BE2C (cell line): ENCODE measurements around the gene MAGEB4.

Experiments used
- DNase-seq: peaks from one replicate; pipeline ENCODE4 v3.0.0-alpha.2; 2020
- H3K27me3 ChIP-seq: fragments of 250-450 bp; sonication (Bioruptor Pico); 2 replicates; pipeline ENCODE4 v1.5.1; 2020; ENCODE audit warnings: mild to moderate bottlenecking
- H3K36me3 ChIP-seq: fragments of 250-450 bp; sonication (Bioruptor Pico); 2 replicates; pipeline ENCODE4 v1.5.1; 2020; ENCODE audit warnings: mild to moderate bottlenecking
- H3K4me1 ChIP-seq: fragments of 250-450 bp; sonication (Bioruptor Pico); 2 replicates; pipeline ENCODE4 v1.5.1; 2020
- H3K4me3 ChIP-seq: 2 replicates; pipeline ENCODE4 v1.5.1; 2011; ENCODE audit warnings: low read depth, low read length
- H3K9me3 ChIP-seq: fragments of 250-450 bp; sonication (Bioruptor Pico); 2 replicates; pipeline ENCODE4 v1.5.1; 2020
- CTCF ChIP-seq: IDR thresholded peaks from 2 replicates; pipeline ENCODE4 v1.5.1; 2012; ENCODE audit warnings: mild to moderate bottlenecking, low read depth, low read length

Gene MAGEB4

GRCh38 chrX:30248854-30249253, 7.1 kb downstream of the MAGEB4 start:
- Histone ChIP-seq H3K36me3 (no peaks in the 10 kb centered on the region), H3K4me3 (no peak overlapping the region), H3K4me1 (no peaks in the 10 kb centered on the region), H3K27me3 (no peaks in the 10 kb centered on the region), H3K9me3 (no peaks in the 10 kb centered on the region)
- DNase-seq, result no peak
- no peak for TF ChIP-seq CTCF

- H3K4me3 ChIP-seq, result no peak overlapping the region
- H3K27me3 ChIP-seq, result no peaks in the 10 kb centered on the region
- no peaks in the 10 kb centered on the region for H3K4me1 ChIP-seq
- no peak for TF ChIP-seq CTCF
- no peaks in the 10 kb centered on the region for H3K36me3 ChIP-seq
- H3K9me3 ChIP-seq, result no peaks in the 10 kb centered on the region
- DNase-seq, result no peak
Observed at GRCh38 chrX:30253257-30253656, 11.5 kb downstream of the MAGEB4 start.

GRCh38 chrX:30259927-30260326, 18.1 kb downstream of the MAGEB4 start:
- H3K9me3 ChIP-seq, result no peaks in the 10 kb centered on the region
- no peak overlapping the region for H3K4me3 ChIP-seq
- no peaks in the 10 kb centered on the region for H3K27me3 ChIP-seq

GRCh38 chrX:30261012-30261411, 19.2 kb downstream of the MAGEB4 start:
- H3K9me3 ChIP-seq, result no peaks in the 10 kb centered on the region
- H3K36me3 ChIP-seq, result no peaks in the 10 kb centered on the region
- TF ChIP-seq CTCF, result no peak
- H3K4me3 ChIP-seq, result no peak overlapping the region
- DNase-seq, result no peak
- no peaks in the 10 kb centered on the region for H3K27me3 ChIP-seq
- no peaks in the 10 kb centered on the region for H3K4me1 ChIP-seq

More at GRCh38 chrX:30259927-30260326, 18.1 kb downstream of the MAGEB4 start:
- no peak for DNase-seq
- Histone ChIP-seq H3K36me3 (no peaks in the 10 kb centered on the region), H3K4me1 (no peaks in the 10 kb centered on the region)
- no peak for TF ChIP-seq CTCF

GRCh38 chrX:30262763-30263162, 21.0 kb downstream of the MAGEB4 start:
- no peaks in the 10 kb centered on the region for H3K27me3 ChIP-seq
- H3K4me1 ChIP-seq, result no peaks in the 10 kb centered on the region
- no peaks in the 10 kb centered on the region for H3K9me3 ChIP-seq
- no peak for DNase-seq
- H3K4me3 ChIP-seq, result no peak overlapping the region
- H3K36me3 ChIP-seq, result no peaks in the 10 kb centered on the region
- TF ChIP-seq CTCF, result no peak

- Histone ChIP-seq H3K4me3 (no peak overlapping the region), H3K27me3 (no peaks in the 10 kb centered on the region), H3K36me3 (no peaks in the 10 kb centered on the region), H3K9me3 (no peaks in the 10 kb centered on the region), H3K4me1 (no peaks in the 10 kb centered on the region)
- TF ChIP-seq CTCF, result no peak
- no peak for DNase-seq
Observed at GRCh38 chrX:30270639-30271038, 28.8 kb downstream of the MAGEB4 start.
